Fibroblast of villous mesenchyme (primary cell): ENCODE measurements around the gene CCBE1. TPM values are rescaled to one million over a fixed set of nuclear protein-coding genes. Genes with fewer than 3 reads are reported as not detected.
"Not testable (repeated sequence)": the region's sequence is repeated elsewhere in the genome, so short reads cannot be mapped to it uniquely, and the experiment has no call there.

ENCODE experiments used
- DNase-seq: peaks from one replicate; pipeline ENCODE4 v3.0.0-alpha.2; 2010; ENCODE audit warnings: low read depth
- H3K4me3 ChIP-seq: 2 replicates; pipeline ENCODE4 v1.5.1; 2011; ENCODE audit warnings: low read depth, mild to moderate bottlenecking, low read length
- total RNA-seq: library from RNA; depleted of rRNA; stranded (reverse); fragments of >200 nt; gene quantifications from 2 replicates; pipeline ENCODE4 v1.2.3, GENCODE V29; 2012
- TF ChIP-seq, protein P1 (sequence below): IDR thresholded peaks from 2 replicates; pipeline ENCODE4 v1.5.1; 2012; ENCODE audit warnings: low read depth, mild to moderate bottlenecking, low read length; ENCODE audit not compliant: insufficient read depth

CCBE1 gene
- total RNA-seq, 1 donor = 10.4 TPM

- H3K4me3 ChIP-seq = no peak overlapping the region
- TF ChIP-seq, protein P1, sequence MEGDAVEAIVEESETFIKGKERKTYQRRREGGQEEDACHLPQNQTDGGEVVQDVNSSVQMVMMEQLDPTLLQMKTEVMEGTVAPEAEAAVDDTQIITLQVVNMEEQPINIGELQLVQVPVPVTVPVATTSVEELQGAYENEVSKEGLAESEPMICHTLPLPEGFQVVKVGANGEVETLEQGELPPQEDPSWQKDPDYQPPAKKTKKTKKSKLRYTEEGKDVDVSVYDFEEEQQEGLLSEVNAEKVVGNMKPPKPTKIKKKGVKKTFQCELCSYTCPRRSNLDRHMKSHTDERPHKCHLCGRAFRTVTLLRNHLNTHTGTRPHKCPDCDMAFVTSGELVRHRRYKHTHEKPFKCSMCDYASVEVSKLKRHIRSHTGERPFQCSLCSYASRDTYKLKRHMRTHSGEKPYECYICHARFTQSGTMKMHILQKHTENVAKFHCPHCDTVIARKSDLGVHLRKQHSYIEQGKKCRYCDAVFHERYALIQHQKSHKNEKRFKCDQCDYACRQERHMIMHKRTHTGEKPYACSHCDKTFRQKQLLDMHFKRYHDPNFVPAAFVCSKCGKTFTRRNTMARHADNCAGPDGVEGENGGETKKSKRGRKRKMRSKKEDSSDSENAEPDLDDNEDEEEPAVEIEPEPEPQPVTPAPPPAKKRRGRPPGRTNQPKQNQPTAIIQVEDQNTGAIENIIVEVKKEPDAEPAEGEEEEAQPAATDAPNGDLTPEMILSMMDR = no peak
- DNase-seq = no peak
Measured at GRCh38 chr18:59656373-59656887, 40.8 kb downstream of the CCBE1 start.

GRCh38 chr18:59655676-59656075 is 41.5 kb downstream of the CCBE1 start:
- TF ChIP-seq, protein P1 = no peak
- peak; percentile 55 for DNase-seq
- H3K4me3 ChIP-seq = no peak overlapping the region

- TF ChIP-seq, protein P1 = no peak
- DNase-seq = no peak
- H3K4me3 ChIP-seq = no peak overlapping the region
Measured at GRCh38 chr18:59651071-59651470, 46.2 kb downstream of the CCBE1 start.

GRCh38 chr18:59650266-59650820 is 46.9 kb downstream of the CCBE1 start:
- H3K4me3 ChIP-seq = no peak overlapping the region
- TF ChIP-seq, protein P1 = no peak
- DNase-seq = peak; percentile 64

DNA sequence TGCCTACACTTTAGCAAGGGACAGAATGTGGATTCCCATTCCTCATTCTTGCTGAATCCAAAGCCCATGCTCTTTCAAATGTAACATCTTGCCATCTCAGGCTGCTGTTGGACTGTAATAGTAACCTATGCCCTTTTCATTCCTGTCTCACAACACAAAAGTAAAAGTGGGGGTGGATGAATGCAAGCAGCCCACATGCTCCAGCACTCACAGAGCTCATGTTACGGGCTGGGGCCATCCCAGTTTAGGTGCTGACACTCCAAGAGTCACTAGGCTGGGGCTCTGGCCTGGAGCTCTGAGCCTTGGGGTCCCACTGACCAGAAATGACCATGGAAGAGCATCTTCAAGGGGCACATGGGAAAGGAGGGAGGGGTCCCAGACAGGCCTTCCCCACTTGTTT is 47.6 kb downstream of the CCBE1 start:
- TF ChIP-seq, protein P1 = no peak
- DNase-seq = no peak
- H3K4me3 ChIP-seq = no peak overlapping the region

- not testable (repeated sequence) for H3K4me3 ChIP-seq, DNase-seq
Measured at GRCh38 chr18:59648469-59648868, 48.8 kb downstream of the CCBE1 start.

- DNase-seq = no peak
- no peak overlapping the region for H3K4me3 ChIP-seq
- TF ChIP-seq, protein P1 = no peak
Measured at GRCh38 chr18:59646963-59647307, 50.3 kb downstream of the CCBE1 start.
